Measurements from ENCODE around the gene FRY. TPM values are rescaled to one million over a fixed set of nuclear protein-coding genes. Genes with fewer than 3 reads are reported as not detected.

FRY gene
- total and polyA plus RNA-seq, 2 of the 13 experiments (the other 11 are each of a cell fraction or from before 2014, with no cell fraction given) = 8.2 to 13.1 TPM

DNA sequence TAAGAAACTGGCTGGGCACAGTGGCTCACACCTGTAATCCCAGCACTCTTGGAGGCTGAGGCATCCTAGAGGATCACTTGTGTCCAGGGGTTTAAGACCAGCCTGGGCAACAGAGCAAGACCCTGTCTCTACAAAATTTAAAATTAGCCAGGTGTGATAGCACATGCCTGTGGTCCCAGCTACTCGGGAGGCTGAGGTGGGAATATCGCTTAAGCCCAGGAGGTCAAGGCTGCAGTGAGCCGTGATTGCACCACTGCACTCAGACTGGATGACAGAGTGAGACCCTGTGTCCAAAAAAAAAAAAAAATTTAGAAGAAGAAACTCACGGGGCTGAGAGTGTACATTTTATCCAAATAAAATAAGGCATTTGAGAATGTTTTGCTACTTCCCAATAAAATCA is 224.7 kb downstream of the FRY start (continued):
- TF ChIP-seq TCF12 (IDR thresholded peaks at IDR 0.05) = no peak
- TF ChIP-seq TCF12 (CRISPR knock-in tag; IDR thresholded peaks at IDR 0.05) = 0 out of 2 replicates have a peak, but pooled peaks have one; percentile 31
- peak; percentile 62; the same call in 1 of the 2 replicates for TF ChIP-seq CEBPB (IDR thresholded peaks at IDR 0.05; ENCODE audit: borderline replicate concordance, low read depth, low read length)
- no peak for TF ChIP-seq MTA3 (CRISPR knock-in tag; IDR thresholded peaks at IDR 0.05)
- peak; percentile 96 for TF ChIP-seq ZNF121 (CRISPR knock-in tag; IDR thresholded peaks at IDR 0.05)
- TF ChIP-seq NR2C2 (CRISPR knock-in tag; IDR thresholded peaks at IDR 0.05; ENCODE audit: borderline replicate concordance) = peak; percentile 72
- TF ChIP-seq, protein P1, sequence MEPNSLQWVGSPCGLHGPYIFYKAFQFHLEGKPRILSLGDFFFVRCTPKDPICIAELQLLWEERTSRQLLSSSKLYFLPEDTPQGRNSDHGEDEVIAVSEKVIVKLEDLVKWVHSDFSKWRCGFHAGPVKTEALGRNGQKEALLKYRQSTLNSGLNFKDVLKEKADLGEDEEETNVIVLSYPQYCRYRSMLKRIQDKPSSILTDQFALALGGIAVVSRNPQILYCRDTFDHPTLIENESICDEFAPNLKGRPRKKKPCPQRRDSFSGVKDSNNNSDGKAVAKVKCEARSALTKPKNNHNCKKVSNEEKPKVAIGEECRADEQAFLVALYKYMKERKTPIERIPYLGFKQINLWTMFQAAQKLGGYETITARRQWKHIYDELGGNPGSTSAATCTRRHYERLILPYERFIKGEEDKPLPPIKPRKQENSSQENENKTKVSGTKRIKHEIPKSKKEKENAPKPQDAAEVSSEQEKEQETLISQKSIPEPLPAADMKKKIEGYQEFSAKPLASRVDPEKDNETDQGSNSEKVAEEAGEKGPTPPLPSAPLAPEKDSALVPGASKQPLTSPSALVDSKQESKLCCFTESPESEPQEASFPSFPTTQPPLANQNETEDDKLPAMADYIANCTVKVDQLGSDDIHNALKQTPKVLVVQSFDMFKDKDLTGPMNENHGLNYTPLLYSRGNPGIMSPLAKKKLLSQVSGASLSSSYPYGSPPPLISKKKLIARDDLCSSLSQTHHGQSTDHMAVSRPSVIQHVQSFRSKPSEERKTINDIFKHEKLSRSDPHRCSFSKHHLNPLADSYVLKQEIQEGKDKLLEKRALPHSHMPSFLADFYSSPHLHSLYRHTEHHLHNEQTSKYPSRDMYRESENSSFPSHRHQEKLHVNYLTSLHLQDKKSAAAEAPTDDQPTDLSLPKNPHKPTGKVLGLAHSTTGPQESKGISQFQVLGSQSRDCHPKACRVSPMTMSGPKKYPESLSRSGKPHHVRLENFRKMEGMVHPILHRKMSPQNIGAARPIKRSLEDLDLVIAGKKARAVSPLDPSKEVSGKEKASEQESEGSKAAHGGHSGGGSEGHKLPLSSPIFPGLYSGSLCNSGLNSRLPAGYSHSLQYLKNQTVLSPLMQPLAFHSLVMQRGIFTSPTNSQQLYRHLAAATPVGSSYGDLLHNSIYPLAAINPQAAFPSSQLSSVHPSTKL (CRISPR knock-in tag; IDR thresholded peaks at IDR 0.05) = peak; percentile 56; the same call in 1 of the 2 replicates
- peak; percentile 9 to 64; a peak in 1 of 4 replicates for TF ChIP-seq NR2F1 (CRISPR knock-in tag; IDR thresholded peaks at IDR 0.05)
- no peak for TF ChIP-seq MAFK (conservative IDR thresholded peaks at IDR 0.05 in 1 of 2, IDR thresholded peaks at IDR 0.05 in 1 of 2; ENCODE audit: low read length in 2 of 2)
- TF ChIP-seq, protein P2, sequence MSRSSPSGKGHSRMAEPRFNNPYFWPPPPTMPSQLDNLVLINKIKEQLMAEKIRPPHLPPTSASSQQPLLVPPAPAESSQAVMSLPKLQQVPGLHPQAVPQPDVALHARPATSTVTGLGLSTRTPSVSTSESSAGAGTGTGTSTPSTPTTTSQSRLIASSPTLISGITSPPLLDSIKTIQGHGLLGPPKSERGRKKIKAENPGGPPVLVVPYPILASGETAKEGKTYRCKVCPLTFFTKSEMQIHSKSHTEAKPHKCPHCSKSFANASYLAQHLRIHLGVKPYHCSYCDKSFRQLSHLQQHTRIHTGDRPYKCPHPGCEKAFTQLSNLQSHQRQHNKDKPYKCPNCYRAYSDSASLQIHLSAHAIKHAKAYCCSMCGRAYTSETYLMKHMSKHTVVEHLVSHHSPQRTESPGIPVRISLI (CRISPR knock-in tag; IDR thresholded peaks at IDR 0.05; ENCODE audit: borderline replicate concordance) = peak; percentile 69; the same call in 1 of the 2 replicates
- TF ChIP-seq, protein P3, sequence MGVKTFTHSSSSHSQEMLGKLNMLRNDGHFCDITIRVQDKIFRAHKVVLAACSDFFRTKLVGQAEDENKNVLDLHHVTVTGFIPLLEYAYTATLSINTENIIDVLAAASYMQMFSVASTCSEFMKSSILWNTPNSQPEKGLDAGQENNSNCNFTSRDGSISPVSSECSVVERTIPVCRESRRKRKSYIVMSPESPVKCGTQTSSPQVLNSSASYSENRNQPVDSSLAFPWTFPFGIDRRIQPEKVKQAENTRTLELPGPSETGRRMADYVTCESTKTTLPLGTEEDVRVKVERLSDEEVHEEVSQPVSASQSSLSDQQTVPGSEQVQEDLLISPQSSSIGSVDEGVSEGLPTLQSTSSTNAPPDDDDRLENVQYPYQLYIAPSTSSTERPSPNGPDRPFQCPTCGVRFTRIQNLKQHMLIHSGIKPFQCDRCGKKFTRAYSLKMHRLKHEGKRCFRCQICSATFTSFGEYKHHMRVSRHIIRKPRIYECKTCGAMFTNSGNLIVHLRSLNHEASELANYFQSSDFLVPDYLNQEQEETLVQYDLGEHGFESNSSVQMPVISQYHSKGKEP (CRISPR knock-in tag; IDR thresholded peaks at IDR 0.05) = no peak
- peak; percentile 83 for TF ChIP-seq NR2F6 (IDR thresholded peaks at IDR 0.05)
- peak; percentile 86 for TF ChIP-seq NR2F6 (CRISPR knock-in tag; IDR thresholded peaks at IDR 0.05)
- TF ChIP-seq HNF4G (IDR thresholded peaks at IDR 0.05; ENCODE audit: borderline replicate concordance, low read depth, low read length) = 0 out of 2 replicates have a peak, but pooled peaks have one; percentile 4
- no peak for TF ChIP-seq HNF4G (CRISPR knock-in tag; IDR thresholded peaks at IDR 0.05; ENCODE audit: borderline replicate concordance, low read depth)
- peak; percentile 71 for TF ChIP-seq CEBPG (CRISPR knock-in tag; IDR thresholded peaks at IDR 0.05)
- TF ChIP-seq RARA (CRISPR knock-in tag; IDR thresholded peaks at IDR 0.05) = peak; percentile 76
- TF ChIP-seq FOSL2 (CRISPR knock-in tag; IDR thresholded peaks at IDR 0.05) = 0 out of 2 replicates have a peak, but pooled peaks have one; percentile 12
- TF ChIP-seq HNRNPH1 (optimal IDR thresholded peaks at IDR 0.05; ENCODE audit: low read depth, low read length) = no peak
- TF ChIP-seq, protein P4, sequence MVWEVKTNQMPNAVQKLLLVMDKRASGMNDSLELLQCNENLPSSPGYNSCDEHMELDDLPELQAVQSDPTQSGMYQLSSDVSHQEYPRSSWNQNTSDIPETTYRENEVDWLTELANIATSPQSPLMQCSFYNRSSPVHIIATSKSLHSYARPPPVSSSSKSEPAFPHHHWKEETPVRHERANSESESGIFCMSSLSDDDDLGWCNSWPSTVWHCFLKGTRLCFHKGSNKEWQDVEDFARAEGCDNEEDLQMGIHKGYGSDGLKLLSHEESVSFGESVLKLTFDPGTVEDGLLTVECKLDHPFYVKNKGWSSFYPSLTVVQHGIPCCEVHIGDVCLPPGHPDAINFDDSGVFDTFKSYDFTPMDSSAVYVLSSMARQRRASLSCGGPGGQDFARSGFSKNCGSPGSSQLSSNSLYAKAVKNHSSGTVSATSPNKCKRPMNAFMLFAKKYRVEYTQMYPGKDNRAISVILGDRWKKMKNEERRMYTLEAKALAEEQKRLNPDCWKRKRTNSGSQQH (CRISPR knock-in tag; IDR thresholded peaks at IDR 0.05; ENCODE audit: low read depth) = 0 out of 2 replicates have a peak, but pooled peaks have one; percentile 2
- TF ChIP-seq TEAD3 (CRISPR knock-in tag; optimal IDR thresholded peaks at IDR 0.05; ENCODE audit: borderline replicate concordance) = peak; percentile 17
- no peak for TF ChIP-seq RFXANK (CRISPR knock-in tag; IDR thresholded peaks at IDR 0.05)
- TF ChIP-seq EP300 (IDR thresholded peaks at IDR 0.05; ENCODE audit: low read depth in 2 of 2, low read length in 2 of 2) = peak in 1 of 2 experiments; percentile 25; a peak in 1 of 4 replicates
- no peak for TF ChIP-seq EP300 (CRISPR knock-in tag; IDR thresholded peaks at IDR 0.05; ENCODE audit: borderline replicate concordance)

All from HepG2 (cell line).